Activated CD8-positive, alpha-beta memory T cell treated with anti-CD3 and anti-CD28 coated beads, Interleukin-2, amount 50 U/mL, for 4 hours (primary cell): ENCODE data around the gene CFAP20DC.

Experiments used
- DNase-seq: peaks from one replicate; pipeline ENCODE4 v3.0.0-alpha.2; 2020

Gene CFAP20DC

GRCh38 chr3:58798312-58798711 is 251.5 kb downstream of the CFAP20DC start:
- no peak for DNase-seq

DNA sequence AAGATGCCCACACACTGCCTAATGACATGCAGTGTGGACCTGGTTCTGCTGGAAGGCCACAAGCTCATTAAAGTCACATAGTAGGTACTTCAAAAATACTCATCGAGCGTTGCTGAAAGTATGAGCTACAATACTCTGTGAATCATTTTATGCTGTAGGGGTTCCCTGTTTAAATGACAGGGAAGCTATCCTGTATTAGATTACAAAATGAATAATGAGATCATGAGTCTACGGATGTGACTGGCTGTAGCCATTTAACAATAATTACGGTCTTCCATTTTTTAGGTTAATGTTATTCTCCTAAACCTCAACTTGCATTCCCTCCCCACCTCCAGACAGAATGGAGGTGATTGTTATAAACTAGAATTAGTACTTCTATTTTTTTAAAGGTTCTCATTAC is 255.1 kb downstream of the CFAP20DC start:
- DNase-seq, result no peak

DNA sequence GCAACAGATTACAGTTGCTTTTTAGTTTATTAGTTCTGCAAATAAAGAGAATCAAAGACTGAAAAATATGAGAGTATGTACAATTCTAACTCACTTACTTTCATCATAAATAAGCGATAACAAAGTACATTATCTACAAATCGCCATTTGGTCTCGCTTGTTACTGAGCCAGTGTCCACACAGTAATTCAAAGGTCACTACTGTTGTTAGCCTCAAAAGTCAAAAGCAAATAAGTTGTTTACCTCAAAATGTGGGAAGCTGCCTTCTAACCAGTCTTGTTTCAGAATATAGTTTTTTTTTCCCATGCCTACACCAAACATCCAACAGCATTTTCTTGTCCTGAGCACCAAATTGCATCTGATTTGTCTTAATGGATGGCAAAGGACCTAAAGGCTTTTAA is 255.9 kb downstream of the CFAP20DC start:
- DNase-seq, result no peak

- no peak for DNase-seq
Observed at GRCh38 chr3:58792921-58793451, 256.8 kb downstream of the CFAP20DC start.

GRCh38 chr3:58789385-58789784 is 260.4 kb downstream of the CFAP20DC start:
- DNase-seq, result no peak

GRCh38 chr3:58784888-58785287 is 264.9 kb downstream of the CFAP20DC start:
- DNase-seq, result no peak

DNA sequence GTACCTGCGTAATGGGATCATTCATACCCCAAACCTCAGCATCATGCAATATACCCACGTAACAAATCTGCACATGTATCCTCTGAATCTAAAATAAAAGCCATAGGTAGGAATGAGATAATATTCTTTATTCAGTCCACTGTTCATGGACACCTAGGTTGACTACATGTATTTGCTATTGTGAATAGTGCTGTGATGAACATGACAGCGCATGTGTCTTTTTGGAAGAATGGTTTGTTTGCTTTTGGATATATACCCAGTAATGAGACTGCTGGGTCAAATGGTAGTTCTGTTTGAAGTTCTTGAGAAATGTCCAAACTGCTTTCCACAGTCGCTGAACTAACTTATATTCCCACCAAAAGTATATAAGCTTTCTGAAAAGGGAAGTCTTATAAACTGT is 265.4 kb downstream of the CFAP20DC start:
- DNase-seq, result no peak

GRCh38 chr3:58783845-58784244 is 266.0 kb downstream of the CFAP20DC start:
- no peak for DNase-seq

GRCh38 chr3:58779934-58780333 is 269.9 kb downstream of the CFAP20DC start:
- DNase-seq, result no peak

DNA sequence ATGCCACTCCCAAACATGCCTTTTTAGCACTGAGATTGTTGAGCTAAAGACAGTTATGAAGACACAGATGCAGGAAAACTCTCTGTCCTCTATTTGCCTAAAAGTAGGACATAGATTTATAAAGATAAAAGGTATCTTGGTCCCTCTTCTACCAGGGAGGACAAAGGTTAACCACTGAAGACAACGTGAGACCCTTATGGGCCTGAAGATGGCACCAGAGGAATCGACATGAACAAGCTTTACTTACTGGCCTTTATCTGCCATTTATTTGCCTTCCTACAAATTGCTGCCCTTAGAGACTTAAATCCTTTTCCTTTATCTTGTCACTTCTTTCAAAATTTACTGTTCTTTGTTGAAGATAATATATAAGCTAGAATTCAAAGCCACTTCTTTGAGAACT is 273.6 kb downstream of the CFAP20DC start:
- DNase-seq, result no peak

DNA sequence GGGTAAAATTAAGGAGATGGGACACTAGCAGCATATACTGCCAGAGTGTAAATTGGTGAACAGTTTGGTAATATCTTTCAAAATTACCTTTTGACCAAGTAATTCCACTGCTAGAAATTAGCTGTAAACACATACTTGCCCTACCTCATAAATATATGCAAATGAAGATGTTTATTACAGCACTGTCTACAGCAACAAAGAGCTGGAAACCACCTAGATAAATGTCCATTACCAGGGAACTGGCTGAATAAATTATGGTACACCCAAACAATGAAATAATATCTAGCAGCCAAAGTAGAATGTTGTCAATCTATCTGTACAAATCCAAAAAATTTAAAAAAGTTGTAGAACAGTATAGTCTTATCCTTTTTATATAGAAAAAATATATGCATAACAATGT is 277.4 kb downstream of the CFAP20DC start:
- no peak for DNase-seq

DNA sequence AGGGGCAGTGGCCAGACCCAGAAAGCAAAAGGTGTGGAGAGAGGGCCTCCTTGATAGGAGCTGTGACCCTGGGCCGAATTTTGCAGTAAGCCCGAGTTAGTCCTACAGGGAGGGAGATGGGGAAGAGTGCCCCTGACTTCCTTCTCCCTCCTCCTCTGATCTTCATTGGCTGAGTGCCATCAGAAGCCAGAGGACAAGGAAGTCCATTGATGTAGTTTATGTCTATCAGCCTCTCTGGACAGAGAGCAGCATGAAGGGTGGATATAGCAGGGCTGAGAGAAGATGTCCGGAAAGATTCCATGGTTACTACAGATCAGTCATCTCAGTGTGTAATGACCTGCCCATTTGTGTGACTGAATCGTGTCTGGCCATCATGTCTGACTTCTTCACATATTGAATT is 280.8 kb downstream of the CFAP20DC start:
- DNase-seq, result no peak

GRCh38 chr3:58766587-58767282 is 283.1 kb downstream of the CFAP20DC start:
- no peak for DNase-seq

DNA sequence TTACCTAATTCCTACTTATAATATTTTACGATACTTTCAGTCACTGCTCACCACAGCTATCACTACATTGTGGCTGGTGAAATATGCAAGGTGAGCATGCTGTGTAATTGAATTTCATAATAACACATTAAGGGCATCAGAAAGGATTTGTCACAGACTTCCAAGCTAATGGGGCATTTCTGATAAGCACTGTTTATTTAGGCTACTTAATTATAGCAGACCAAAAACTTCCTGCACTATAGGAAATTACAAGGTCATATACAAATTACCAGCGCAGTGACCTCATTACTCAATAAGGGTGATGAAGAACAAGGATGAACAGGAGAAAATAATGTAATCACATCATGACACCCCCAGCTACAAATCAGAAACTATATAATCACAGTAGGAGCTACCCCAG is 294.7 kb downstream of the CFAP20DC start:
- DNase-seq, result no peak

DNA sequence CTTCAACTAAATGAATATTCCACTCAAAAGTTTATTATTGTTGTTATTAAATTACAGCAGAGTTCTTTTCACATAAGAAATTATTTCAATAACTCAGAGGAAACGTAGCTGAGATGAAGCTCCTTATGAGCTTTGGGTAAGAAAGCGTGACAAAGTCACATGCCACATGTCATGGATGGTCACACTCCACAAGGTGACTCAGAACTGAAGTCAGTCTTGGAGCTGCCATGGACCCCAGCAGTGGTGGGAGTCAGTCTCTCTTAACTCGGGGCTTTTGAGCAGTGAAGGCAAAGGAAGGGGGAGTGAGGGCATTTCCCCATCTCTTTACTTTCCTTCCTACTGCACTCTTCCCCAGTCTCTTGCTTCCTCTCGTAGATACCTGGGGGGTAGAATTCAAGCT is 295.8 kb downstream of the CFAP20DC start:
- DNase-seq, result no peak

DNA sequence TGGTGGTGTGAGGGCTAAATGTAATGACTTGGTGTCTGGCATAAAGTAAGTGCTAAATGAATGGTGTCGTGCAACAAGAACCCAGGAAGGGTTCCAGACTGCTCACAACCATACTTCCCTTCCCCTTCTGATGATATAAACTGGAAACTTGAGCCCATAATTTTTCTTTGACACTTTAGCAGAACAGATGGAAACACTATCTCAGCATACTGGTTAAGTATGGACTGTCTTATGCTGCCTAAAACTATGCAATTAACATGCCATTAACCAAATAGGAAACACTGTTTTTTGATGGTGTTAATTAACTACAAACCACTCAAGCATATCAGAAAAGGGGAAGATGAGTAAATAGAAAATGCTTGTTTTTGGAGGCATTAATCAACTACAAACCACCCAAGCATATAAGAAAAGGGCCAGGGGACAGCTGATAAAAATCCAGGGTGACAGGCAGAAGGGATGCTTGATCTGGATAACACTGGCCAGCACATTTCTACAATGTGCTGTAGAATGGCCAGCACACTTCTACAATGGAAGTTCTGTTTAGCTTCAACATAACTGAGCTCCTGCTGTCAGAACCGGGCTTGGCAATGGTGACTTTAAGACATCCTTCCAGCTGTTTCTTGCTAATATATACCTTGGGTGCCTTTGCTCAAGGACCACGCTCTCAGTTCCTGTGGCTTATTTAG is 297.8 kb downstream of the CFAP20DC start:
- DNase-seq, result no peak

- no peak for DNase-seq
Observed at GRCh38 chr3:58751235-58751634, 298.6 kb downstream of the CFAP20DC start.

DNA sequence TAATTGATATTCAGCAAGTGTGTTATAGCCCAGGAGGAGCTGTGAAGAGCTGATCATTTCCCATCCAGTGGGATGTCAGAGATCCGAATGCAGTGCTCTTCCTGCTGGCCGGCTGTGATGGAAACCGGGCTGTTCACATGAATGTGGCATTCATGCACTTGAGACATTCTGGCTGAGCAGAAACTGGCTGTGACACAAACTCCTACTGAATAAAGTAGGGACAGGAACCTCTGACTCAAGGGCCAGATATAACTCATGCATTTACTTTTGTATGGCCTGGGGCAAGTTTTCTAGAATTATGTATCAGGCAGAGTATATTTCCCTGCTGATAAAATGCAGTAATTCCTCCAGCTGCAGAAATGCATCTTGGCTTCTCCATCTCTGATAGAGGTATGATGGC is 299.9 kb downstream of the CFAP20DC start:
- no peak for DNase-seq

GRCh38 chr3:58748024-58748423 is 301.8 kb downstream of the CFAP20DC start:
- DNase-seq, result no peak

DNA sequence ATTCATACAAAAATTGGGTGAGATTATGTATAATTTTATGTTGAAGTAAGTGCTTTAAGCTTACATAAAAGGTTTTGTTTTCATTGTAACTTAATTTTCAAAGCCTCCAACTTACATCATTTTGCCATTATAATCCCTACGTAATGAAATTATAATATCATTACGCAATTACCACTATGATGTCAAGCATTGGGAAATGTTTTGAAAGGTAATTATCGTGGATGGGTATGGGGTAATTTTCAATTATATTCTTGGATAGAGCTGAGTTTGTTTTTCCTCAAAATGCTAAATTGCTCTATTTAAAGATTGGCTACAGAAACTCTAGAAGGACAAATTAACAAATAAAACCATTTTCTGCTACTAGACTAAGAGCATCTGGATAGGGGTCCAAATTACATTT is 303.1 kb downstream of the CFAP20DC start:
- DNase-seq, result no peak

GRCh38 chr3:58743296-58743695 is 306.5 kb downstream of the CFAP20DC start:
- DNase-seq, result no peak

- no peak for DNase-seq
Observed at GRCh38 chr3:58742239-58742638, 307.6 kb downstream of the CFAP20DC start.

DNA sequence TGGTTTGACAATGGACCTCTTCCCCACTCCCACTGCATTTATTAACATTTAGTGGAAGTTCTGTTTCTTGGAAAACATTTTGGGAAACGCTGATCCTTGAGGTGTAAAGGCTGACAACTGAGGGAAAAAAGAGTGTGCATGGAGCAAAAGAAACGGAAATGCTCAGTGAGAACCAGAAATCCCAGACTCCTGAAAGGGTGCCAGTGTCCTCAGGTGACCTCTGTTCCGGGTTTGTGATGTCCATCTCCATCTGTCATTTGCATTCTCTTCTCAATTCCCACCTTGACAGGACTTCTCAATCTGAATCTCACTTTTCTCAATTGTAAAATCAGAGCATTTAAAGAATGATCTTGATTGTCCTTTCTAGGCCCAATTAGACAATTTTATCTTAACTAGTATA is 312.2 kb downstream of the CFAP20DC start:
- DNase-seq, result no peak

GRCh38 chr3:58731673-58732072 is 318.2 kb downstream of the CFAP20DC start:
- DNase-seq, result no peak

DNA sequence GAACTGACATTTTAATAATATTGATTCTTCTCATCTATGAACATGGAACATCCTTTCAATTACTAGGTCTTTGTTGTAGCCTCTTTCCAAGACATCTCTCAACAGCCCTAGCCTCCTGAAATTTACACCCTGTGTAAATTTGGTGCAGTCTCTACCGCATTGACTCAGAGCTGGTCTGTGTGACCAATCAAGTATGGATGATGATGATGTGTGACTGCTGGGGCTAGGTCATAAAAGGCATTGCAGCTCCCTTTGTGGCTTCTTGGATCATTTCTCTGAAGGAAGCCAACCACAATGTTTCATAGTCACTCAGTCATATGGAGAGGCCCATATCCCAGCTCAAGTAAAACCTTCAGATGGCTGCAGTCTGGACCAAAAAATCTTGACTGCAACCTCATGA is 321.1 kb downstream of the CFAP20DC start:
- DNase-seq, result no peak
